D721Med (cell line): ENCODE measurements around the gene ADAMTS17.

Experiments
- DNase-seq: peaks from one replicate; pipeline ENCODE4 v3.0.0; 2011; ENCODE audit warnings: low spot score; ENCODE audit not compliant: insufficient read length
- FAIRE-seq: peaks from 2 replicates; lab custom pipeline; 2011; peaks lifted over from hg19 to GRCh38; lab: Jason Lieb, UNC
- CTCF ChIP-seq: IDR thresholded peaks from 2 replicates; pipeline ENCODE4 v1.5.1; 2012; ENCODE audit warnings: mild to moderate bottlenecking, control low read depth; ENCODE audit not compliant: insufficient read depth; ENCODE audit errors: missing control alignments

ADAMTS17 gene

DNA sequence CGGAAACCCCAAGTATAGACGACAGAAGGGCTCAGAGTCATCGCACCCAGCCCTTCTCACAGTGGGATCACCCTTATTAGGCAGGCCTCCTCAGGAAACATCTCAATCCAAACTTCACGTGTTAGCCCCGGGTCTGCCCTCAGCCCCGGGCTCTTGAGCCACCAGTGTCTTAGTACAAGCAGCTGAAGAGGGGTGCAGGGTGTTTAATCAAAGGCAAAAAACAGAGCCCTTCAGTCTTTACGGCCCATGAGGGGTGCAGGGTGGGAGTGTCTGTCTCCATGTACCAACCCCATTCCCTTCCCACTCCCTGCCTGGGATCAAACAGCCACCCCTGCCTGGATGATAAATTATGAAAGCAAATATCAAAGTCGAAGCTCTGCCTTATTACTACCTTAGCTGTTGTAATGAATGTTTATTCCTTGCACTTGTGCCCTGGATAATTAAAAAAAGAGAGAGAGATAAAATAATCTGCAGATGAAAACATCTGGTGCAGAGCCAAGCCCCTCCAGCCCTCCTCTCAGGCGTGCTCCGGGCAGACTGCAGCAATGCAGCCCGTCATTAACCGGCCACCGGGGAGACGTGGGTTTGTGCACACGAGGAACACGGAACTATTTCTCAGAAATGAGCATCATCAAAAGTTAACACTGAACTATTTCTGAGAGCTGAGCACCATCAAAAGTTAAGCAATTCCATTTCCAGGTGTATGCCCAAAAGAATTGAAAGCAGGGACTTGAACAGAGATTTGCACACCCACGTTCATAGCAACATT, 64.5 kb downstream of the ADAMTS17 start:
- no peak for TF ChIP-seq CTCF
- no peak for DNase-seq
- no peak for FAIRE-seq

DNA sequence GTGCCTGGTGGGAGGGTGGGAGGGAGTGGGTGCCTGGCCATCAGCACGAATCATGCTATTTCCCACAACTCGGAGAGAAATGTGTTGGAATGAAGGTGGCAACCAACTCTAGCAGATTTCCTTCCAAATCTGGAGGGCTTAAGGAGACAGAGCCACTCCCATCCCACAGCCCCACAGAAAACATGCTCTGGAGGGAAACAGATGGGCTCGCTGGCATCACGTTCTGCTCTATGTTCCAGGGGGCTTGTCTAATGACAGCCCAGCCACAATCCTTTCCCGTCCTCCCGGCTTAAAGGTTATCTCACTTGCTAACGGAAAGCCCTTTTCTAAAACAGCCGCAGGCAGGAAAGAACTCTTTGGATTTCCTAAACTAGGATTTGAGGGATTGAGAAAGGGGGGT, 65.3 kb downstream of the ADAMTS17 start:
- DNase-seq (no peak), FAIRE-seq (no peak)
- no peak for TF ChIP-seq CTCF

DNA sequence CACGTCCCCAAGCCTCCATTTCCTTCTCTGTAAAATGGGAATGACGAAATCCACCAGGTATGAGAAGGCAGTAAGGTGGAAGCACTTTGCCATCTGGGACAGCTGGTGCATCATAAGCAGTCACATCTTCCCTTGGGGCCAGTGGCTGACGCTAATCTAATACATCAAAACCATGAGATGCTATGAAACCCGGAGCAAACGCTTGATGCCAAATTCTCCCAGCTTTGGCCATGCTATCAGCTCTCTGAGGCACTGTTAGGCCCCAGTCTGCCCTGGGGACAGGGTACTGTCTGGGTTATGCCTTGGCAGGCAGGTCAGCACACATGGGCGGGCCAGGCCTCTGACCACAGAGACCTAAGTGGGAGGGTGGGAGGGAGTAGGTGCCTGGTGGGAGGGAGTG, 66.1 kb downstream of the ADAMTS17 start:
- no peak for TF ChIP-seq CTCF
- DNase-seq (no peak), FAIRE-seq (no peak)

DNA sequence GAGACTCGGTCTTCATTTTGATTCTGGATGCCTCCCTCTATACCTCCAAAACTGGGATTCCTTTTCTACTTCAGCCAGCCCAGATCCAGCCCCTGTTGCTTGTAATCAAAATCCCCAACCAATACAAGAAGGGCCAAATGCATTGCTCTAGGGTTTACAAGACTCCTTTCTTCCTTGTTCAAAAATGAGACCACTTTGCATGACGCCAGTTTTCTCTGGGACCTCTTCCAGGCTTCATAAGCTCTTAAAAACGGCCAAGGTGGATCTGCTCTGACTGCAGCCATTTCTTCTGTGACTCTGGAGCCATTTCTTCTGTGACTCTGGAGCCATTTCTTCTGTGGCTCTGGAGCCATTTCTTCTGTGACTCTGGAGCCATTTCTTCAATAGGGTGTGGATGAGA, 71.9 kb downstream of the ADAMTS17 start:
- no peak for TF ChIP-seq CTCF
- FAIRE-seq (no peak), DNase-seq (no peak)

DNA sequence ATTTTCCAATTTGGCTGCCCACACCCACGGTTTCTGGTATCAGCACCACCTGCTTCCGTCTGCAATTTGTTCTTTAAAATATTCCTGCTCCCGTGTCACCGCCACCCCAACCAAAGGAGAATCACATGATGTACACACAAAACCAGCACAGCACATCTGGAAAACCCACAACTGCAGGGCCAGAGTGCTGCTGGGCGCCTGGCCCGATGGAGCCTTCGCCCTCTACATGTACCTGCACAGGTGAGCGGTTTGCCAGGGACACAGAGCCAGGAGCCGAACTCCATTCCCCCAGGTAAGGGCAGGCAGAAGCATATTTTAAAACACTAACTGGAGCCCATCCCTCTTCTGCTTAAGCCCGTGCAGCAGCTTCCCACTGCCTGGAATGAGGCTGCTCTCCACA, 75.6 kb downstream of the ADAMTS17 start:
- FAIRE-seq, result no peak
- no peak for TF ChIP-seq CTCF
- DNase-seq, result no peak

DNA sequence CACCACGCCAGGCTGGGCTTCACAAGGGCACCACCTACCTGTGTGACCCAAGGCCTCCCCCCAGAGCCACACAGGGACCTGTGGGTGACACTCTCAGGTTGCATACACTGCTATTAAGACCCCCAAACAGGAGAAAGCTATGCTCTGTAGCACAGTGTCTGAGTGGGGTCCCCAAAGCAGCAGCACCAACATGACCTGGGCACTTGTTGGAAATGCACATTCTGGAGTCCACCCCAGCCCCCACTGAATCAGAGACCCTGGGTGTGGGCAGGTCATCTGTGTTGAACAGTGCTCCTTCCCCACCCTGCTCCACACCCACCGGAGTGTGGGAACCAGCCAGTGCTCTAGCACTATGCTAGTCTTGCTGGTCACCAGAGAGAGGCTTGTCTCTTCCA, 76.1 kb downstream of the ADAMTS17 start:
- no peak for DNase-seq
- no peak for FAIRE-seq
- TF ChIP-seq CTCF, result no peak

GRCh38 chr15:100264994-100265640, 76.7 kb downstream of the ADAMTS17 start:
- DNase-seq, result no peak
- no peak for FAIRE-seq
- no peak for TF ChIP-seq CTCF
